Testis (tissue), 3 donors: Measurements from ENCODE around the gene AP2A2. TPM values are rescaled to one million over a fixed set of nuclear protein-coding genes. Genes with fewer than 3 reads are reported as not detected.

Experiments used
- DNase-seq: peaks from one replicate; pipeline ENCODE4 v3.0.0-alpha.2; 2019
- H3K27ac ChIP-seq, 2 donors: fragments of 200-600 bp; sonication (generic); one replicate each; pipeline ENCODE4 v1.5.1; 2019
- H3K27me3 ChIP-seq: fragments of 200-600 bp; sonication (generic); one replicate; pipeline ENCODE4 v1.5.1; 2019
- H3K36me3 ChIP-seq: fragments of 200-600 bp; sonication (generic); one replicate; pipeline ENCODE4 v1.5.1; 2017; ENCODE audit warnings: low read depth; ENCODE audit errors: missing control alignments
- H3K4me1 ChIP-seq: fragments of 200-600 bp; sonication (generic); one replicate; pipeline ENCODE4 v1.5.1; 2019
- H3K4me3 ChIP-seq, 2 donors: fragments of 200-600 bp; sonication (generic); one replicate each; pipeline ENCODE4 v1.5.1; 2017 to 2019
- H3K9me3 ChIP-seq: fragments of 200-600 bp; sonication (generic); one replicate; pipeline ENCODE4 v1.5.1; 2017
- CTCF ChIP-seq, 3 experiments: fragments of 450-650 bp in 2 of 3; fragments of 200-600 bp in 1 of 3; sonication (generic) in 1 of 3; IDR thresholded peaks; one replicate each; pipeline ENCODE4 v1.5.1; 2016 to 2019; ENCODE audit warnings: antibody characterized with exemption in 3 of 3, mild to moderate bottlenecking in 2 of 3, moderate library complexity in 1 of 3
- POLR2A ChIP-seq: fragments of 450-650 bp; IDR thresholded peaks from one replicate; pipeline ENCODE4 v1.6.1; 2017; ENCODE audit warnings: antibody characterized with exemption, mild to moderate bottlenecking, moderate library complexity
- WGBS, 2 donors: methylation state at CpG; one replicate each; pipeline ENCODE4 v1.1.5; 2018; 5-methylcytosine and 5-hydroxymethylcytosine counted together
- intact Hi-C: fragments of 100-400 bp; cut with DNase I; formaldehyde crosslinking; loops from one replicate; pipeline ENCODE4 v1.15.1; 2023; ENCODE audit warnings: low total_unique reads
- polyA plus RNA-seq: library from polyadenylated mRNA; stranded (reverse); fragments of 350-450 nt; fragmentation: Illumina TruSeq; extraction: RNeasy Lipid Tissue Mini Kit (QIAGEN cat#74804); gene quantifications from one replicate; pipeline ENCODE4 v1.2.3, GENCODE V29; 2014; ENCODE audit warnings: low read depth, low replicate concordance; ENCODE audit not compliant: insufficient read depth
- total RNA-seq, 2 donors: library from RNA; depleted of rRNA; stranded (reverse); fragments of >200 nt; gene quantifications; one replicate each; pipeline ENCODE4 v1.2.3, GENCODE V29; 2016

Gene AP2A2
- total and polyA plus RNA-seq, 3 donors from 2014 or later, result 82.0 to 106 (median 95.0) TPM

GRCh38 chr11:1041936-1042608, 116.4 kb downstream of the AP2A2 start:
- Histone ChIP-seq H3K27ac (no peak overlapping the region), H3K4me1 (no peaks in the 10 kb centered on the region), H3K27me3 (no peaks in the 10 kb centered on the region), H3K4me3 (no peak overlapping the region), H3K36me3 (no peaks in the 10 kb centered on the region), H3K9me3 (no peaks in the 10 kb centered on the region)
- intact Hi-C loops, result no loop called here
- TF ChIP-seq CTCF (IDR thresholded peaks at IDR 0.05) (no peak), POLR2A (no peak)
- 36 to 50% methylated on average over 2 to 18 of the region's 18 CpGs for WGBS, 2 donors
- peak; percentile 74 for DNase-seq

GRCh38 chr11:1042626-1043562, 117.2 kb downstream of the AP2A2 start:
- no peak for DNase-seq
- Histone ChIP-seq H3K4me1 (no peaks in the 10 kb centered on the region), H3K27ac (no peak overlapping the region), H3K27me3 (no peaks in the 10 kb centered on the region), H3K9me3 (no peaks in the 10 kb centered on the region), H3K4me3 (no peak overlapping the region), H3K36me3 (no peaks in the 10 kb centered on the region)
- intact Hi-C loops, result no loop called here
- TF ChIP-seq POLR2A, result no peak
- TF ChIP-seq CTCF (IDR thresholded peaks at IDR 0.05), result no peak
- WGBS, 2 donors, result 87 to 90% methylated on average over 11 to 26 of the region's 26 CpGs

GRCh38 chr11:1043563-1044096, 118.0 kb downstream of the AP2A2 start:
- intact Hi-C loops, result no loop called here
- Histone ChIP-seq H3K27me3 (no peaks in the 10 kb centered on the region), H3K27ac (no peak overlapping the region), H3K4me3 (no peak overlapping the region), H3K4me1 (no peaks in the 10 kb centered on the region), H3K36me3 (no peaks in the 10 kb centered on the region), H3K9me3 (no peaks in the 10 kb centered on the region)
- whole genome bisulfite sequencing, 2 donors, result 87 to 90% methylated on average over 20 of the region's 20 CpGs
- TF ChIP-seq POLR2A (no peak), CTCF (IDR thresholded peaks at IDR 0.05) (no peak)
- no peak for DNase-seq

- 74 to 84% methylated on average over 6 of the region's 6 CpGs for WGBS, 2 donors
- intact Hi-C loops, result no loop called here
- TF ChIP-seq CTCF (IDR thresholded peaks at IDR 0.05) (no peak), POLR2A (no peak)
- Histone ChIP-seq H3K36me3 (no peaks in the 10 kb centered on the region), H3K4me1 (no peaks in the 10 kb centered on the region), H3K27me3 (no peaks in the 10 kb centered on the region), H3K9me3 (no peaks in the 10 kb centered on the region), H3K27ac (no peak overlapping the region), H3K4me3 (no peak overlapping the region)
- no peak for DNase-seq
Measured at GRCh38 chr11:1044160-1044559, 118.5 kb downstream of the AP2A2 start.
